HG03196 (cell line): ENCODE data around the gene ARHGAP23.
"Not testable (repeated sequence)": the region's sequence is repeated elsewhere in the genome, so short reads cannot be mapped to it uniquely, and the experiment has no call there.

Experiments
- ATAC-seq: cut with Tn5 transposase; IDR thresholded peaks from one replicate; pipeline ENCODE4 v1.9.1; 2021; ENCODE audit not compliant: unreplicated experiment

Gene ARHGAP23

GRCh38 chr17:38510421-38511149 is 82.3 kb downstream of the ARHGAP23 start:
- ATAC-seq, result no peak

GRCh38 chr17:38511150-38512108 is 83.2 kb downstream of the ARHGAP23 start:
- ATAC-seq, result no peak

- ATAC-seq, result no peak
Observed at GRCh38 chr17:38512473-38513058, 84.3 kb downstream of the ARHGAP23 start.

GRCh38 chr17:38526526-38526925 is 98.3 kb downstream of the ARHGAP23 start:
- ATAC-seq, result not testable (repeated sequence)

- ATAC-seq, result not testable (repeated sequence)
Observed at GRCh38 chr17:38528141-38528540, 99.9 kb downstream of the ARHGAP23 start.

- not testable (repeated sequence) for ATAC-seq
Observed at GRCh38 chr17:38530856-38531255, 102.6 kb downstream of the ARHGAP23 start.

GRCh38 chr17:38531761-38532160 is 103.5 kb downstream of the ARHGAP23 start:
- not testable (repeated sequence) for ATAC-seq

GRCh38 chr17:38532451-38532850 is 104.2 kb downstream of the ARHGAP23 start:
- no peak for ATAC-seq

GRCh38 chr17:38533241-38533640 is 105.0 kb downstream of the ARHGAP23 start:
- no peak for ATAC-seq

- no peak for ATAC-seq
Observed at GRCh38 chr17:38533866-38534497, 105.7 kb downstream of the ARHGAP23 start.

GRCh38 chr17:38534498-38534885 is 106.2 kb downstream of the ARHGAP23 start:
- ATAC-seq, result no peak

GRCh38 chr17:38535886-38536285 is 107.6 kb downstream of the ARHGAP23 start:
- ATAC-seq, result no peak

- ATAC-seq, result no peak
Observed at GRCh38 chr17:38536661-38537060, 108.4 kb downstream of the ARHGAP23 start.

- no peak for ATAC-seq
Observed at GRCh38 chr17:38538906-38539305, 110.6 kb downstream of the ARHGAP23 start.

GRCh38 chr17:38539386-38539785 is 111.1 kb downstream of the ARHGAP23 start:
- ATAC-seq, result no peak

GRCh38 chr17:38540514-38541045 is 112.3 kb downstream of the ARHGAP23 start:
- ATAC-seq, result no peak

GRCh38 chr17:38541281-38541680 is 113.0 kb downstream of the ARHGAP23 start:
- ATAC-seq, result no peak

- ATAC-seq, result no peak
Observed at GRCh38 chr17:38542286-38542685, 114.0 kb downstream of the ARHGAP23 start.

- ATAC-seq, result no peak
Observed at GRCh38 chr17:38543403-38544174, 115.3 kb downstream of the ARHGAP23 start.
